DMS153 (cell line): ENCODE results near the gene PYHIN1.
"Not testable (repeated sequence)": the region's sequence is repeated elsewhere in the genome, so short reads cannot be mapped to it uniquely, and the experiment has no call there.

Experiments
- DNase-seq: peaks from one replicate; lab custom pipeline; 2025; lab: John Stamatoyannopoulos, UW

The PYHIN1 gene

GRCh38 chr1:158979229-158979628 lies 47.9 kb downstream of the PYHIN1 start:
- DNase-seq, result no peak

GRCh38 chr1:158983235-158983634 lies 51.9 kb downstream of the PYHIN1 start:
- no peak for DNase-seq

GRCh38 chr1:158984386-158984785 lies 53.0 kb downstream of the PYHIN1 start:
- no peak for DNase-seq

- no peak for DNase-seq
Measured at GRCh38 chr1:158989424-158989823, 58.1 kb downstream of the PYHIN1 start.

- DNase-seq, result no peak
Measured at GRCh38 chr1:158992787-158993312, 61.5 kb downstream of the PYHIN1 start.

- DNase-seq, result no peak
Measured at GRCh38 chr1:158996998-158997397, 65.6 kb downstream of the PYHIN1 start.

GRCh38 chr1:158998037-158998780 lies 66.9 kb downstream of the PYHIN1 start:
- no peak for DNase-seq

- DNase-seq, result peak; percentile 50
Measured at GRCh38 chr1:158998781-158999161, 67.4 kb downstream of the PYHIN1 start.

GRCh38 chr1:158999316-159000069 lies 68.1 kb downstream of the PYHIN1 start:
- DNase-seq, result peak; percentile 75

GRCh38 chr1:159000070-159000409 lies 68.7 kb downstream of the PYHIN1 start:
- no peak for DNase-seq

- DNase-seq, result peak; percentile 83
Measured at GRCh38 chr1:159000625-159001024, 69.3 kb downstream of the PYHIN1 start.

- DNase-seq, result no peak
Measured at GRCh38 chr1:159005161-159005560, 73.8 kb downstream of the PYHIN1 start.

GRCh38 chr1:159005676-159006075 lies 74.3 kb downstream of the PYHIN1 start:
- DNase-seq, result no peak

GRCh38 chr1:159006210-159006807 lies 75.0 kb downstream of the PYHIN1 start:
- DNase-seq, result not testable (repeated sequence)

GRCh38 chr1:159007726-159008125 lies 76.4 kb downstream of the PYHIN1 start:
- DNase-seq, result no peak

GRCh38 chr1:159008744-159009188 lies 77.4 kb downstream of the PYHIN1 start:
- DNase-seq, result no peak

- DNase-seq, result no peak
Measured at GRCh38 chr1:159009287-159009686, 77.9 kb downstream of the PYHIN1 start.

GRCh38 chr1:159009704-159010361 lies 78.5 kb downstream of the PYHIN1 start, which contains the start of gene IFI16:
Gene IFI16, plus strand, starts transcription at chr1:159009907. Its CDS starts 4,774 bp downstream, at chr1:159014681.
- DNase-seq, result peak; percentile 66

- DNase-seq, result no peak
Measured at GRCh38 chr1:159010391-159010790, 79.0 kb downstream of the PYHIN1 start.

GRCh38 chr1:159011001-159011400 lies 79.6 kb downstream of the PYHIN1 start:
- DNase-seq, result not testable (repeated sequence)

GRCh38 chr1:159011751-159012150 lies 80.4 kb downstream of the PYHIN1 start:
- DNase-seq, result no peak

GRCh38 chr1:159012495-159012894 lies 81.1 kb downstream of the PYHIN1 start:
- DNase-seq, result peak; percentile 37
